GM12892 (cell line): ENCODE measurements around the gene GRIN3A.
"Not testable (repeated sequence)": the region's sequence is repeated elsewhere in the genome, so short reads cannot be mapped to it uniquely, and the experiment has no call there.

Source experiments
- DNase-seq: peaks from one replicate; pipeline ENCODE4 v3.0.0; 2011; ENCODE audit not compliant: insufficient read length
- FAIRE-seq: peaks from 2 replicates; lab custom pipeline; 2011; peaks lifted over from hg19 to GRCh38; lab: Jason Lieb, UNC
- POLR2A ChIP-seq: IDR thresholded peaks from 2 replicates; pipeline ENCODE4 v1.6.1; 2011; ENCODE audit warnings: low read depth, low read length, control low read depth
- POLR2AphosphoS5 ChIP-seq: IDR thresholded peaks from 2 replicates; pipeline ENCODE4 v1.6.1; 2011; ENCODE audit warnings: low read depth, low read length, control low read depth
- TAF1 ChIP-seq: IDR thresholded peaks from 2 replicates; pipeline ENCODE4 v1.6.1; 2011; ENCODE audit warnings: low read depth, mild to moderate bottlenecking, control low read depth, low read length, borderline replicate concordance

GRIN3A gene

GRCh38 chr9:101569741-101570501, 168.5 kb downstream of the GRIN3A start:
- no peak for FAIRE-seq
- DNase-seq = no peak
- TF ChIP-seq POLR2AphosphoS5 (no peak), POLR2A (no peak), TAF1 (no peak)

GRCh38 chr9:101567725-101568350, 170.6 kb downstream of the GRIN3A start:
- FAIRE-seq = no peak
- TF ChIP-seq POLR2A (no peak), TAF1 (no peak), POLR2AphosphoS5 (no peak)

GRCh38 chr9:101566904-101567724, 171.3 kb downstream of the GRIN3A start:
- DNase-seq = no peak
- FAIRE-seq = peak; percentile 63
- no peak for TF ChIP-seq TAF1
- no peak for TF ChIP-seq POLR2A
- TF ChIP-seq POLR2AphosphoS5 = no peak

More at GRCh38 chr9:101567725-101568350, 170.6 kb downstream of the GRIN3A start:
- no peak for DNase-seq

GRCh38 chr9:101564252-101564651, 174.2 kb downstream of the GRIN3A start:
- FAIRE-seq = no peak
- DNase-seq = no peak
- no peak for TF ChIP-seq POLR2A
- TF ChIP-seq TAF1 = no peak
- TF ChIP-seq POLR2AphosphoS5 = no peak

GRCh38 chr9:101562966-101563365, 175.5 kb downstream of the GRIN3A start:
- FAIRE-seq (no peak), DNase-seq (no peak)
- TF ChIP-seq TAF1 (no peak), POLR2AphosphoS5 (no peak), POLR2A (no peak)

GRCh38 chr9:101561740-101562139, 176.7 kb downstream of the GRIN3A start:
- FAIRE-seq = no peak
- DNase-seq = no peak
- TF ChIP-seq TAF1 = no peak
- no peak for TF ChIP-seq POLR2AphosphoS5
- TF ChIP-seq POLR2A = no peak

GRCh38 chr9:101549472-101550098, 188.9 kb downstream of the GRIN3A start:
- DNase-seq, FAIRE-seq: not testable (repeated sequence)

GRCh38 chr9:101543098-101543735, 195.2 kb downstream of the GRIN3A start:
- FAIRE-seq (no peak), DNase-seq (no peak)
- no peak for TF ChIP-seq TAF1
- TF ChIP-seq POLR2AphosphoS5 = no peak
- no peak for TF ChIP-seq POLR2A

- TF ChIP-seq TAF1 = no peak
- TF ChIP-seq POLR2A = no peak
- TF ChIP-seq POLR2AphosphoS5 = no peak
- DNase-seq (no peak), FAIRE-seq (no peak)
Measured at GRCh38 chr9:101540069-101540468, 198.4 kb downstream of the GRIN3A start.

GRCh38 chr9:101536938-101537337, 201.5 kb downstream of the GRIN3A start:
- no peak for TF ChIP-seq POLR2AphosphoS5
- no peak for TF ChIP-seq POLR2A
- TF ChIP-seq TAF1 = no peak
- DNase-seq (no peak), FAIRE-seq (no peak)
